ENCODE measurements around the gene RASSF7. TPM values are rescaled to one million over a fixed set of nuclear protein-coding genes. Genes with fewer than 3 reads are reported as not detected.
A peak's percentile ranks its signal among the peaks of the same experiment; 100 is the strongest.

RASSF7 gene
- polyA plus RNA-seq, 4 donors: 49.1 to 174 (median 120) TPM

- H3K36me3 ChIP-seq (ENCODE audit: control insufficient read depth in 3 of 3, insufficient read depth in 2 of 3, low read depth in 1 of 3, low read length in 3 of 3): peaks cover 0 to 5% (median 0%) of the 10 kb centered on the region in 3 donors
- H3K27ac ChIP-seq (ENCODE audit: low read depth in 1 of 3, low read length in 2 of 3): no peak overlapping the region
- FAIRE-seq (no peak), DNase-seq (no peak)
- H3K4me3 ChIP-seq (ENCODE audit: low read depth in 1 of 3, low read length in 3 of 3): no peak overlapping the region
- 81 to 85% (median 84%) methylated on average over 26 to 27 of the region's 27 CpGs for WGBS, 3 donors
- peaks cover 0 to 41% (median 0%) of the 10 kb centered on the region in 3 donors for H3K27me3 ChIP-seq (ENCODE audit: control insufficient read depth in 3 of 3, insufficient read depth in 3 of 3, low read length in 3 of 3)
- no peaks in the 10 kb centered on the region for H3K9me3 ChIP-seq (ENCODE audit: control insufficient read depth in 2 of 2, insufficient read depth in 1 of 2, low read depth in 1 of 2, low read length in 1 of 2)
- peaks cover 0 to 15% (median 0%) of the 10 kb centered on the region in 3 donors for H3K4me1 ChIP-seq (ENCODE audit: control insufficient read depth in 3 of 3, insufficient read depth in 2 of 3, low read depth in 1 of 3, low read length in 2 of 3)
Measured at GRCh38 chr11:553083-553987, 7.4 kb upstream of the RASSF7 start.

GRCh38 chr11:553988-554340 is 6.8 kb upstream of the RASSF7 start:
- H3K36me3 ChIP-seq (ENCODE audit: control insufficient read depth in 3 of 3, insufficient read depth in 2 of 3, low read depth in 1 of 3, low read length in 3 of 3): peaks cover 0 to 5% (median 0%) of the 10 kb centered on the region in 3 donors
- no peak for FAIRE-seq
- no peaks in the 10 kb centered on the region for H3K9me3 ChIP-seq (ENCODE audit: control insufficient read depth in 2 of 2, insufficient read depth in 1 of 2, low read depth in 1 of 2, low read length in 1 of 2)
- H3K27me3 ChIP-seq (ENCODE audit: control insufficient read depth in 3 of 3, insufficient read depth in 3 of 3, low read length in 3 of 3): peaks cover 0 to 45% (median 0%) of the 10 kb centered on the region in 3 donors
- WGBS, 3 donors: 35 to 50% (median 38%) methylated on average over 9 to 11 of the region's 11 CpGs
- no peak overlapping the region for H3K4me3 ChIP-seq (ENCODE audit: low read depth in 1 of 3, low read length in 3 of 3)
- no peak overlapping the region for H3K27ac ChIP-seq (ENCODE audit: low read depth in 1 of 3, low read length in 2 of 3)
- DNase-seq: no peak
- peaks cover 0 to 17% (median 0%) of the 10 kb centered on the region in 3 donors for H3K4me1 ChIP-seq (ENCODE audit: control insufficient read depth in 3 of 3, insufficient read depth in 2 of 3, low read depth in 1 of 3, low read length in 2 of 3)

- Histone ChIP-seq H3K27me3 (ENCODE audit: control insufficient read depth in 3 of 3, insufficient read depth in 3 of 3, low read length in 3 of 3) (peaks cover 0 to 45% (median 0%) of the 10 kb centered on the region in 3 donors), H3K27ac (ENCODE audit: low read depth in 1 of 3, low read length in 2 of 3) (no peak overlapping the region), H3K9me3 (ENCODE audit: control insufficient read depth in 2 of 2, insufficient read depth in 1 of 2, low read depth in 1 of 2, low read length in 1 of 2) (no peaks in the 10 kb centered on the region), H3K4me1 (ENCODE audit: control insufficient read depth in 3 of 3, insufficient read depth in 2 of 3, low read depth in 1 of 3, low read length in 2 of 3) (peaks cover 0 to 24% (median 0%) of the 10 kb centered on the region in 3 donors), H3K36me3 (ENCODE audit: control insufficient read depth in 3 of 3, insufficient read depth in 2 of 3, low read depth in 1 of 3, low read length in 3 of 3) (peaks cover 0 to 3% (median 0%) of the 10 kb centered on the region in 3 donors), H3K4me3 (ENCODE audit: low read depth in 1 of 3, low read length in 3 of 3) (peak overlapping the region in 2 of 3 donors; percentile 21 to 45)
- peak; percentile 74 to 83 for DNase-seq
- 6 to 10% (median 6%) methylated on average over 37 to 57 of the region's 60 CpGs for WGBS, 3 donors
- FAIRE-seq: no peak
Measured at GRCh38 chr11:554428-555226, 6.1 kb upstream of the RASSF7 start.

GRCh38 chr11:555227-555779 is 5.5 kb upstream of the RASSF7 start:
- 1 to 2% (median 1%) methylated on average over 38 to 57 of the region's 57 CpGs for WGBS, 3 donors
- peak overlapping the region in 1 of 3 donors; percentile 45 for H3K4me3 ChIP-seq (ENCODE audit: low read depth in 1 of 3, low read length in 3 of 3)

GRCh38 chr11:555780-556661 is 4.7 kb upstream of the RASSF7 start:
- no peaks in the 10 kb centered on the region for H3K9me3 ChIP-seq (ENCODE audit: control insufficient read depth in 2 of 2, insufficient read depth in 1 of 2, low read depth in 1 of 2, low read length in 1 of 2)
- no peak for FAIRE-seq
- H3K36me3 ChIP-seq (ENCODE audit: control insufficient read depth in 3 of 3, insufficient read depth in 2 of 3, low read depth in 1 of 3, low read length in 3 of 3): no peaks in the 10 kb centered on the region
- WGBS, 3 donors: 5 to 14% (median 11%) methylated on average over 59 to 104 of the region's 104 CpGs
- no peak overlapping the region for H3K27ac ChIP-seq (ENCODE audit: low read depth in 1 of 3, low read length in 2 of 3)
- peaks cover 0 to 33% (median 0%) of the 10 kb centered on the region in 3 donors for H3K4me1 ChIP-seq (ENCODE audit: control insufficient read depth in 3 of 3, insufficient read depth in 2 of 3, low read depth in 1 of 3, low read length in 2 of 3)
- DNase-seq: peak; percentile 30 to 64
- peak overlapping the region in 1 of 3 donors; percentile 45 for H3K4me3 ChIP-seq (ENCODE audit: low read depth in 1 of 3, low read length in 3 of 3)
- H3K27me3 ChIP-seq (ENCODE audit: control insufficient read depth in 3 of 3, insufficient read depth in 3 of 3, low read length in 3 of 3): peaks cover 0 to 50% (median 0%) of the 10 kb centered on the region in 3 donors

More at GRCh38 chr11:555227-555779, 5.5 kb upstream of the RASSF7 start:
- peaks cover 0 to 48% (median 0%) of the 10 kb centered on the region in 3 donors for H3K27me3 ChIP-seq (ENCODE audit: control insufficient read depth in 3 of 3, insufficient read depth in 3 of 3, low read length in 3 of 3)
- peaks cover 0 to 3% (median 0%) of the 10 kb centered on the region in 3 donors for H3K36me3 ChIP-seq (ENCODE audit: control insufficient read depth in 3 of 3, insufficient read depth in 2 of 3, low read depth in 1 of 3, low read length in 3 of 3)
- peaks cover 0 to 31% (median 0%) of the 10 kb centered on the region in 3 donors for H3K4me1 ChIP-seq (ENCODE audit: control insufficient read depth in 3 of 3, insufficient read depth in 2 of 3, low read depth in 1 of 3, low read length in 2 of 3)
- FAIRE-seq (no peak), DNase-seq (no peak)
- H3K9me3 ChIP-seq (ENCODE audit: control insufficient read depth in 2 of 2, insufficient read depth in 1 of 2, low read depth in 1 of 2, low read length in 1 of 2): no peaks in the 10 kb centered on the region
- H3K27ac ChIP-seq (ENCODE audit: low read depth in 1 of 3, low read length in 2 of 3): peak overlapping the region in 1 of 3 donors; percentile 24

GRCh38 chr11:556662-557256 is 4.0 kb upstream of the RASSF7 start:
- Histone ChIP-seq H3K27ac (ENCODE audit: low read depth in 1 of 3, low read length in 2 of 3) (no peak overlapping the region), H3K4me1 (ENCODE audit: control insufficient read depth in 3 of 3, insufficient read depth in 2 of 3, low read depth in 1 of 3, low read length in 2 of 3) (peaks cover 0 to 36% (median 0%) of the 10 kb centered on the region in 3 donors), H3K9me3 (ENCODE audit: control insufficient read depth in 2 of 2, insufficient read depth in 1 of 2, low read depth in 1 of 2, low read length in 1 of 2) (no peaks in the 10 kb centered on the region), H3K36me3 (ENCODE audit: control insufficient read depth in 3 of 3, insufficient read depth in 2 of 3, low read depth in 1 of 3, low read length in 3 of 3) (peaks cover 0 to 3% (median 0%) of the 10 kb centered on the region in 3 donors), H3K4me3 (ENCODE audit: low read depth in 1 of 3, low read length in 3 of 3) (no peak overlapping the region), H3K27me3 (ENCODE audit: control insufficient read depth in 3 of 3, insufficient read depth in 3 of 3, low read length in 3 of 3) (peaks cover 0 to 50% (median 0%) of the 10 kb centered on the region in 3 donors)
- no peak for FAIRE-seq
- DNase-seq: no peak
- 76 to 94% (median 89%) methylated on average over 18 to 22 of the region's 22 CpGs for WGBS, 3 donors

- no peak for FAIRE-seq
- no peak for DNase-seq
Measured at GRCh38 chr11:557328-558132, 3.2 kb upstream of the RASSF7 start.

More at GRCh38 chr11:557328-558132, 3.2 kb upstream of the RASSF7 start:
- Histone ChIP-seq H3K27ac (ENCODE audit: low read depth in 1 of 3, low read length in 2 of 3) (no peak overlapping the region), H3K27me3 (ENCODE audit: control insufficient read depth in 3 of 3, insufficient read depth in 3 of 3, low read length in 3 of 3) (peaks cover 0 to 50% (median 0%) of the 10 kb centered on the region in 3 donors), H3K9me3 (ENCODE audit: control insufficient read depth in 2 of 2, insufficient read depth in 1 of 2, low read depth in 1 of 2, low read length in 1 of 2) (no peaks in the 10 kb centered on the region), H3K4me3 (ENCODE audit: low read depth in 1 of 3, low read length in 3 of 3) (no peak overlapping the region), H3K36me3 (ENCODE audit: control insufficient read depth in 3 of 3, insufficient read depth in 2 of 3, low read depth in 1 of 3, low read length in 3 of 3) (peaks cover 0 to 10% (median 3%) of the 10 kb centered on the region in 3 donors), H3K4me1 (ENCODE audit: control insufficient read depth in 3 of 3, insufficient read depth in 2 of 3, low read depth in 1 of 3, low read length in 2 of 3) (peaks cover 0 to 43% (median 0%) of the 10 kb centered on the region in 3 donors)
- 83 to 90% (median 83%) methylated on average over 24 of the region's 24 CpGs for WGBS, 3 donors

Measured in small intestine (tissue), 7 donors.